ENCODE results near the gene TAF6L.

Gene TAF6L

GRCh38 chr11:62832336-62833234 lies 61.4 kb downstream of the TAF6L start, which contains the start of gene TEX54:
TSS of gene TEX54 (minus strand) at chr11:62832841.
- no peak for DNase-seq (ENCODE audit: extremely low read depth, low read depth)
- TF ChIP-seq CTCF (IDR thresholded peaks at IDR 0.05; ENCODE audit: low read depth, low read length): no peak

GRCh38 chr11:62835336-62835735 lies 64.1 kb downstream of the TAF6L start:
- TF ChIP-seq CTCF (IDR thresholded peaks at IDR 0.05; ENCODE audit: low read depth, low read length): no peak

More at GRCh38 chr11:62835336-62835735, 64.1 kb downstream of the TAF6L start:
- no peak for DNase-seq (ENCODE audit: extremely low read depth, low read depth)
